ENCODE measurements around the gene SLC51B. TPM values are rescaled to one million over a fixed set of nuclear protein-coding genes. Genes with fewer than 3 reads are reported as not detected.
"Not testable (repeated sequence)": the region's sequence is repeated elsewhere in the genome, so short reads cannot be mapped to it uniquely, and the experiment has no call there.

The SLC51B gene
- total and polyA plus RNA-seq, 7 donors: 0.04 to 0.07 TPM; not detected in 5

GRCh38 chr15:65091946-65092770 lies 47.0 kb downstream of the SLC51B start:
- Histone ChIP-seq H3K4me1 (peaks cover 27% of the 10 kb centered on the region), H3K9me3 (no peaks in the 10 kb centered on the region), H3K27me3 (ENCODE audit: insufficient read depth in 3 of 3, low read length in 2 of 3) (no peaks in the 10 kb centered on the region), H3K4me3 (no peak overlapping the region), H3K27ac (no peak overlapping the region), H3K36me3 (ENCODE audit: insufficient read depth in 1 of 2, low read depth in 1 of 2) (peaks cover 0 to 10% of the 10 kb centered on the region in 2 donors)
- no peak for ATAC-seq
- intact Hi-C loops (cut with DNase I): no loop called here
- DNase-seq: no peak
- WGBS, 3 donors: 70 to 75% (median 71%) methylated on average over 12 of the region's 12 CpGs
- no peak for TF ChIP-seq CTCF (IDR thresholded peaks at IDR 0.05)

- H3K9me3 ChIP-seq: no peaks in the 10 kb centered on the region
- H3K4me3 ChIP-seq: no peak overlapping the region
- 82 to 88% (median 83%) methylated on average over 16 to 17 of the region's 17 CpGs for WGBS, 3 donors
- intact Hi-C loops (cut with DNase I): no loop called here
- no peak overlapping the region for H3K27ac ChIP-seq
- DNase-seq: no peak
- H3K4me1 ChIP-seq: peaks cover 19% of the 10 kb centered on the region
- peaks cover 3 to 20% of the 10 kb centered on the region in 2 donors for H3K36me3 ChIP-seq (ENCODE audit: insufficient read depth in 1 of 2, low read depth in 1 of 2)
- no peaks in the 10 kb centered on the region for H3K27me3 ChIP-seq (ENCODE audit: insufficient read depth in 3 of 3, low read length in 2 of 3)
- no peak for ATAC-seq
- no peak for TF ChIP-seq CTCF (IDR thresholded peaks at IDR 0.05)
These were observed 48.0 kb downstream of the SLC51B start for GRCh38 chr15:65092911-65093792.

- ATAC-seq; H3K4me3 ChIP-seq; H3K9me3 ChIP-seq; H3K27ac ChIP-seq; H3K27me3 ChIP-seq (ENCODE audit: insufficient read depth in 3 of 3, low read length in 2 of 3); intact Hi-C loops (cut with DNase I); DNase-seq: not testable (repeated sequence)
- Histone ChIP-seq H3K4me1 (peaks cover 17% of the 10 kb centered on the region), H3K36me3 (ENCODE audit: insufficient read depth in 1 of 2, low read depth in 1 of 2) (peaks cover 4 to 26% of the 10 kb centered on the region in 2 donors)
- WGBS, 3 donors: 93 to 96% (median 94%) methylated on average over 13 of the region's 13 CpGs
These were observed 48.6 kb downstream of the SLC51B start for GRCh38 chr15:65093793-65094170.

GRCh38 chr15:65094294-65094995 lies 49.3 kb downstream of the SLC51B start:
- no peak overlapping the region for H3K27ac ChIP-seq

More at GRCh38 chr15:65094294-65094995, 49.3 kb downstream of the SLC51B start:
- Histone ChIP-seq H3K4me3 (no peak overlapping the region), H3K4me1 (peaks cover 13% of the 10 kb centered on the region), H3K36me3 (ENCODE audit: insufficient read depth in 1 of 2, low read depth in 1 of 2) (peaks cover 4 to 33% of the 10 kb centered on the region in 2 donors), H3K27me3 (ENCODE audit: insufficient read depth in 3 of 3, low read length in 2 of 3) (no peaks in the 10 kb centered on the region), H3K9me3 (no peaks in the 10 kb centered on the region)
- no peak for DNase-seq
- 69 to 85% (median 76%) methylated on average over 14 of the region's 14 CpGs for WGBS, 3 donors
- no peak for TF ChIP-seq CTCF (IDR thresholded peaks at IDR 0.05)
- ATAC-seq: peak in 1 of 4 donors; percentile 71
- intact Hi-C loops (cut with DNase I): no loop called here

Measured in psoas muscle (tissue), 8 donors.